OCI-LY7 (cell line): ENCODE results near the gene CENPU. TPM values are rescaled to one million over a fixed set of nuclear protein-coding genes. Genes with fewer than 3 reads are reported as not detected.

Experiments
- BruUV-seq: library from RNA; stranded (reverse); fragments of 400-500 nt; replicated peaks from 2 replicates; lab custom pipeline; 2021; lab: Mats Ljungman, UMichigan
- CTCF ChIA-PET: fragments of 300-600 bp; sonication (Branson Sonifier 250); formaldehyde crosslinking; loops from one replicate; lab custom pipeline; 2022; ENCODE audit warnings: antibody characterized with exemption; ENCODE audit not compliant: unreplicated experiment; lab: Charles Lee
- POLR2A ChIA-PET: fragments of 300-600 bp; sonication (Branson Sonifier 250); formaldehyde crosslinking; loops from one replicate; lab custom pipeline; 2022; ENCODE audit warnings: antibody characterized with exemption; lab: Charles Lee
- DNase-seq: peaks from one replicate; pipeline ENCODE4 v3.0.0-alpha.2; 2015; ENCODE audit warnings: low spot score
- H2AFZ ChIP-seq: fragments of 200-600 bp; sonication (generic), shearing (Covaris generic); 2 replicates; pipeline ENCODE4 v1.6.1; 2014; ENCODE audit warnings: mild to moderate bottlenecking, antibody characterized with exemption, low read length, moderate library complexity
- H3K27ac ChIP-seq: fragments of 200-600 bp; sonication (generic); 2 replicates; pipeline ENCODE4 v1.5.1; 2014; ENCODE audit warnings: mixed run types, low read depth, mild to moderate bottlenecking, moderate library complexity, low read length, inconsistent platforms; ENCODE audit not compliant: poor library complexity, severe bottlenecking
- H3K36me3 ChIP-seq: fragments of 200-600 bp; sonication (generic); 2 replicates; pipeline ENCODE4 v1.6.1; 2014; ENCODE audit warnings: mild to moderate bottlenecking, antibody characterized with exemption, low read length, moderate library complexity, mixed read lengths; ENCODE audit not compliant: insufficient read depth
- H3K4me1 ChIP-seq: fragments of 200-600 bp; sonication (generic); 2 replicates; pipeline ENCODE4 v1.5.1; 2014; ENCODE audit warnings: mild to moderate bottlenecking, low read length; ENCODE audit not compliant: insufficient read depth, poor library complexity, severe bottlenecking
- H3K4me2 ChIP-seq: fragments of 200-600 bp; sonication (generic); 2 replicates; pipeline ENCODE4 v1.6.1; 2014; ENCODE audit warnings: mild to moderate bottlenecking, low read length
- H3K4me3 ChIP-seq: fragments of 200-600 bp; sonication (generic); 2 replicates; pipeline ENCODE4 v1.5.1; 2014; ENCODE audit warnings: mild to moderate bottlenecking, low read depth, low read length; ENCODE audit not compliant: poor library complexity, severe bottlenecking
- H3K79me2 ChIP-seq: fragments of 200-600 bp; sonication (generic); 2 replicates; pipeline ENCODE4 v1.6.1; 2016; ENCODE audit warnings: low read depth, mild to moderate bottlenecking, low read length, moderate library complexity, mixed read lengths; ENCODE audit not compliant: insufficient read depth
- H3K9me2 ChIP-seq: fragments of 200-600 bp; sonication (generic); 2 replicates; pipeline ENCODE4 v1.6.1; 2016; ENCODE audit warnings: mild to moderate bottlenecking, low read length, mixed read lengths; ENCODE audit not compliant: insufficient read depth
- H3K9me3 ChIP-seq: fragments of 200-600 bp; sonication (generic); 2 replicates; pipeline ENCODE4 v1.6.1; 2014; ENCODE audit warnings: mild to moderate bottlenecking, mixed run types, low read length, mixed read lengths
- H4K20me1 ChIP-seq: fragments of 200-600 bp; sonication (generic); 2 replicates; pipeline ENCODE4 v1.6.1; 2014; ENCODE audit warnings: mild to moderate bottlenecking, antibody characterized with exemption, low read length, moderate library complexity, mixed read lengths; ENCODE audit not compliant: insufficient read depth
- EZH2phosphoT487 ChIP-seq: fragments of 200-600 bp; sonication (generic); IDR thresholded peaks from 2 replicates; pipeline ENCODE4 v1.6.1; 2018; ENCODE audit warnings: low read depth, borderline replicate concordance, mild to moderate bottlenecking, mixed run types, antibody characterized with exemption, low read length, moderate library complexity, mixed read lengths
- intact Hi-C: fragments of 100-400 bp; cut with micrococcal nuclease; formaldehyde crosslinking; loops from one replicate; pipeline ENCODE4 v1.10.0; 2022; ENCODE audit not compliant: unreplicated experiment
- total RNA-seq, 2 experiments: library from RNA; depleted of rRNA in 1 of 2; stranded (reverse); fragments of >200 nt in 1 of 2; shearing (Covaris generic) in 1 of 2; gene quantifications; 2 replicates each; pipeline ENCODE4 v1.2.3, GENCODE V29; 2014 to 2022
- TF ChIP-seq, protein P1 (sequence below): fragments of 200-600 bp; sonication (generic); conservative IDR thresholded peaks from 2 replicates; pipeline ENCODE4 v1.5.1; 2014; ENCODE audit warnings: mild to moderate bottlenecking, antibody characterized with exemption, low read length, moderate library complexity, mixed read lengths

The CENPU gene
- total RNA-seq, 2 experiments from 2014 or later: 83.9 to 132 TPM

GRCh38 chr4:184648054-184648312 is 85.9 kb downstream of the CENPU start:
- no TSS peak for BruUV-seq
- POLR2A ChIA-PET: interaction anchor here (1.0 to 2.3 kb wide), 8 partner anchors 10 to 379 kb away, joined by 3 to 18 read pairs (median 4); partner anchors contain the start of gene CENPU

GRCh38 chr4:184647266-184648053 is 86.4 kb downstream of the CENPU start:
- H3K27ac ChIP-seq: peak overlapping the region; percentile 79
- no peaks in the 10 kb centered on the region for H3K9me3 ChIP-seq
- peak overlapping the region; percentile 81 for H3K4me2 ChIP-seq
- H3K9me2 ChIP-seq: no peaks in the 10 kb centered on the region
- no peak overlapping the region for H2AFZ ChIP-seq
- ChIA-PET CTCF (no interaction called here), POLR2A (interaction anchor here (0.7 to 2.3 kb wide), 7 partner anchors 9 to 379 kb away, joined by 3 to 6 read pairs (median 4); partner anchors contain the start of gene CENPU)
- H4K20me1 ChIP-seq: peaks cover 17% of the 10 kb centered on the region
- TF ChIP-seq, protein P1, sequence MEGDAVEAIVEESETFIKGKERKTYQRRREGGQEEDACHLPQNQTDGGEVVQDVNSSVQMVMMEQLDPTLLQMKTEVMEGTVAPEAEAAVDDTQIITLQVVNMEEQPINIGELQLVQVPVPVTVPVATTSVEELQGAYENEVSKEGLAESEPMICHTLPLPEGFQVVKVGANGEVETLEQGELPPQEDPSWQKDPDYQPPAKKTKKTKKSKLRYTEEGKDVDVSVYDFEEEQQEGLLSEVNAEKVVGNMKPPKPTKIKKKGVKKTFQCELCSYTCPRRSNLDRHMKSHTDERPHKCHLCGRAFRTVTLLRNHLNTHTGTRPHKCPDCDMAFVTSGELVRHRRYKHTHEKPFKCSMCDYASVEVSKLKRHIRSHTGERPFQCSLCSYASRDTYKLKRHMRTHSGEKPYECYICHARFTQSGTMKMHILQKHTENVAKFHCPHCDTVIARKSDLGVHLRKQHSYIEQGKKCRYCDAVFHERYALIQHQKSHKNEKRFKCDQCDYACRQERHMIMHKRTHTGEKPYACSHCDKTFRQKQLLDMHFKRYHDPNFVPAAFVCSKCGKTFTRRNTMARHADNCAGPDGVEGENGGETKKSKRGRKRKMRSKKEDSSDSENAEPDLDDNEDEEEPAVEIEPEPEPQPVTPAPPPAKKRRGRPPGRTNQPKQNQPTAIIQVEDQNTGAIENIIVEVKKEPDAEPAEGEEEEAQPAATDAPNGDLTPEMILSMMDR: no peak
- TF ChIP-seq EZH2phosphoT487: no peak
- DNase-seq: no peak
- peak overlapping the region; percentile 93 for H3K4me3 ChIP-seq
- H3K36me3 ChIP-seq: peaks cover 51% of the 10 kb centered on the region
- intact Hi-C loops: loop anchor here (2.0 to 10.0 kb wide), 6 partner anchors 109 to 1545 kb away; partner anchors contain the start of genes CDKN2AIP, CYP4V2 and SLC25A4
- H3K4me1 ChIP-seq: peaks cover 42% of the 10 kb centered on the region
- BruUV-seq: no TSS peak
- H3K79me2 ChIP-seq: peaks cover 70% of the 10 kb centered on the region

More at GRCh38 chr4:184648054-184648312, 85.9 kb downstream of the CENPU start:
- intact Hi-C loops: loop anchor here (2.0 to 10.0 kb wide), 6 partner anchors 109 to 1544 kb away; partner anchors contain the start of genes CDKN2AIP, CYP4V2 and SLC25A4
- H3K4me3 ChIP-seq: peak overlapping the region; percentile 93
- H3K79me2 ChIP-seq: peaks cover 65% of the 10 kb centered on the region
- peaks cover 42% of the 10 kb centered on the region for H3K4me1 ChIP-seq
- H3K9me3 ChIP-seq: no peaks in the 10 kb centered on the region
- CTCF ChIA-PET: no interaction called here
- no peak for DNase-seq
- H2AFZ ChIP-seq: no peak overlapping the region
- H4K20me1 ChIP-seq: peaks cover 17% of the 10 kb centered on the region
- H3K4me2 ChIP-seq: peak overlapping the region; percentile 81
- H3K36me3 ChIP-seq: peaks cover 46% of the 10 kb centered on the region
- TF ChIP-seq EZH2phosphoT487: no peak
- TF ChIP-seq, protein P1: no peak
- H3K9me2 ChIP-seq: no peaks in the 10 kb centered on the region
- peak overlapping the region; percentile 79 for H3K27ac ChIP-seq
